ENCODE data around the gene SH3GLB2.

The SH3GLB2 gene

DNA sequence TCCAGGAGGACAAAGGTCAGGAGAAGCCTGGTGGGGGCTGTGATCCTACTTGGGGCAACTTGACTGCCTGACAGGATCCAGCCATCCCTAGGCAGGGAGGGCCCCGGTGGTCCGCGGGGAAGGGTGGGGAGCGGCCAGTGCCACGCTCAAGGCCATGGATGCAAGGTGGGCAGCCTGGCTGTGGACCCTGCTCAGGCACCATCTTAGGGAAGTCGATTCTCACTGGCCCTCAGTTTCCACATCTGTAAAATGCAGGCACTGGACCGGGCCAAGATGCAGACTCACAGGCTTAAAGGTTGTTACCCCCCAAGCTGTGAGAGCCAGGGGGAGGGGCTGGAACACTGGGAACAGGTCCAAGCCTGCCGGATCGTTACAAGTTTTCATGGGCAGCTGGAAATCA lies 44.0 kb upstream of the SH3GLB2 start:
- no peak for DNase-seq (ENCODE audit: low read depth in 1 of 2, low spot score in 1 of 2)
- Histone ChIP-seq H3K4me3 (replicated peaks; ENCODE audit: insufficient read depth, low read length) (no peak overlapping the region), H3K27me3 (ENCODE audit: insufficient read depth, poor library complexity, severe bottlenecking) (no peaks in the 10 kb centered on the region), H3K27ac (replicated peaks) (no peak overlapping the region)
- TF ChIP-seq SPI1 (IDR thresholded peaks at IDR 0.05; ENCODE audit: borderline replicate concordance, low read depth) = no peak
- TF ChIP-seq GABPA (IDR thresholded peaks at IDR 0.05; ENCODE audit: low read depth) = no peak
- TF ChIP-seq POLR2AphosphoS5 (IDR thresholded peaks at IDR 0.05; ENCODE audit: low read depth) = no peak
- TF ChIP-seq REST (IDR thresholded peaks at IDR 0.05; ENCODE audit: insufficient replicate concordance, low read depth) = no peak
- TF ChIP-seq, protein P1, sequence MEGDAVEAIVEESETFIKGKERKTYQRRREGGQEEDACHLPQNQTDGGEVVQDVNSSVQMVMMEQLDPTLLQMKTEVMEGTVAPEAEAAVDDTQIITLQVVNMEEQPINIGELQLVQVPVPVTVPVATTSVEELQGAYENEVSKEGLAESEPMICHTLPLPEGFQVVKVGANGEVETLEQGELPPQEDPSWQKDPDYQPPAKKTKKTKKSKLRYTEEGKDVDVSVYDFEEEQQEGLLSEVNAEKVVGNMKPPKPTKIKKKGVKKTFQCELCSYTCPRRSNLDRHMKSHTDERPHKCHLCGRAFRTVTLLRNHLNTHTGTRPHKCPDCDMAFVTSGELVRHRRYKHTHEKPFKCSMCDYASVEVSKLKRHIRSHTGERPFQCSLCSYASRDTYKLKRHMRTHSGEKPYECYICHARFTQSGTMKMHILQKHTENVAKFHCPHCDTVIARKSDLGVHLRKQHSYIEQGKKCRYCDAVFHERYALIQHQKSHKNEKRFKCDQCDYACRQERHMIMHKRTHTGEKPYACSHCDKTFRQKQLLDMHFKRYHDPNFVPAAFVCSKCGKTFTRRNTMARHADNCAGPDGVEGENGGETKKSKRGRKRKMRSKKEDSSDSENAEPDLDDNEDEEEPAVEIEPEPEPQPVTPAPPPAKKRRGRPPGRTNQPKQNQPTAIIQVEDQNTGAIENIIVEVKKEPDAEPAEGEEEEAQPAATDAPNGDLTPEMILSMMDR (IDR thresholded peaks at IDR 0.05; ENCODE audit: insufficient read depth, low read length) = no peak

DNA sequence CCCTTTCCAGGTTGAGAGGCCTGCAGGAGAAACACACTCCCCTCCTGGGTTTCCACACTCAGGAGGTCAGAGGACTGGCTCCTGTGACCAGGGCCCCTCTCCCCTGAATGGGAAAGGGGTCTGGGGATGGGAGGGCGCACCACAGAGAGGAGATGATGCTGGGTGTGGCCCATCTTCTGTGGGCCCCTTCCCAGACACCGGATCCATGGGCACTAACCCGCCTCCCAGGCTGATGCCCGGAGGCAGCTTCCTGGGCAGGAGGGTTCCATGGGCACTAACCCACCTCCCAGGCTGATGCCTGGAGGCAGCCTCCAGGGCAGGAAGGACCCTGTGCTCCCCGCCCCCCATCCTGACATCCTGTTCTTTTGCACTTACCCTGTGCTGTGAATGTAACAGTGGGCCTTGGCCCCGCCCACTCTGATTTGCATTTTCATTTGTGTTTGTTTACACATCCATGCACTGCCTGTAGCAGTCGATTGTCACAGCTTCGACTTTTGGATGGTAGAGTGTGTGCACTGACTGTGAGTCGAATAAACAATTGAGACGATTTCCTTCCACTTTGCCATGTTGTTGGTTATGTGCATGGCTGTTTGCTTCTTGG lies 43.5 kb upstream of the SH3GLB2 start:
- no peak overlapping the region for H3K4me3 ChIP-seq (replicated peaks; ENCODE audit: insufficient read depth, low read length)
- TF ChIP-seq, protein P1 (IDR thresholded peaks at IDR 0.05; ENCODE audit: insufficient read depth, low read length) = no peak
- TF ChIP-seq REST (IDR thresholded peaks at IDR 0.05; ENCODE audit: insufficient replicate concordance, low read depth) = no peak
- no peak for TF ChIP-seq GABPA (IDR thresholded peaks at IDR 0.05; ENCODE audit: low read depth)
- no peak for TF ChIP-seq SPI1 (IDR thresholded peaks at IDR 0.05; ENCODE audit: borderline replicate concordance, low read depth)
- no peak for TF ChIP-seq POLR2AphosphoS5 (IDR thresholded peaks at IDR 0.05; ENCODE audit: low read depth)
- H3K27ac ChIP-seq (replicated peaks) = no peak overlapping the region
- no peaks in the 10 kb centered on the region for H3K27me3 ChIP-seq (ENCODE audit: insufficient read depth, poor library complexity, severe bottlenecking)
- no peak for DNase-seq (ENCODE audit: low read depth in 1 of 2, low spot score in 1 of 2)

DNA sequence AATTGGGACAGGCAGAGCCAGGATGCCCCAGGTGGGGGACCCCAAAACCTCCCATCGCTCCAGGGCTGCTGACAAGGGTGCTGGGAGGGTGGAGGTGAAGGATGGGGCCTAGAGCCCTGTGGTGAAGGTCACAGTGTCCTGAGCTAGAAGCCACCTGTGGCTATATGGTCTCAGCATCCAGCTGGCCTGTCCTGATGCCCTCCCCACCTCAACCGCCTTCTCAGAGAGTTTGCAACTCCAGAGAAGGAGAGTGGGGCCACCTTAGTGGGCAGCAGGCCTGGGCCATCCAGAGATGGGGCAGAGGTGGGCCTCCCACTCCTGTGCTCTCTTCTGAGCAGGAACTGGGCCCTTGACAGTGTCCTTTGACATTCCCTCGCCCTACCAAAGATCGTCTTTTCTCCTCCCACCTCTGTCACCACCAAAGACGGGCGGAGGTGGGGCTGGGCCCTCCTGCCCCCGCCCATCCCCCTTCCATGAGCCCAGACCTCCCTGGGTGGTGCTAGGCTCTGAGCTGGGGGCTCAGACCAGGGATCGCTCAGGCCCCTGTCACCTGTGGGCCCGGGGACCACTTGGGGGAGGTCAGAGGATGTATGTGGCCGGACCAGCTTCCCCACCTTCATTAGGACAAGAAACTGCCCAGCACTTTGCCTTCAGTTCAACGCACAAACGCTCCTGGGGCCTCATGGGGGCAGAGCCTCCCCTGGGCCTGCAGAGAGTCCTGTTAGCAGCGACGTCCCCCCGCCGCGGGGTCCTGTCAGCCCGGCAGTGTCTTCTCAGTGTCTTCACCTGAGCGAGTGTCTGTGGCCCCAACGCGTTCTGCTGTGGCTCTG lies 42.8 kb upstream of the SH3GLB2 start:
- Histone ChIP-seq H3K27ac (replicated peaks) (no peak overlapping the region), H3K27me3 (ENCODE audit: insufficient read depth, poor library complexity, severe bottlenecking) (no peaks in the 10 kb centered on the region), H3K4me3 (replicated peaks; ENCODE audit: insufficient read depth, low read length) (no peak overlapping the region)
- no peak for DNase-seq (ENCODE audit: low read depth in 1 of 2, low spot score in 1 of 2)
- no peak for TF ChIP-seq SPI1 (IDR thresholded peaks at IDR 0.05; ENCODE audit: borderline replicate concordance, low read depth)
- TF ChIP-seq REST (IDR thresholded peaks at IDR 0.05; ENCODE audit: insufficient replicate concordance, low read depth) = no peak
- no peak for TF ChIP-seq POLR2AphosphoS5 (IDR thresholded peaks at IDR 0.05; ENCODE audit: low read depth)
- TF ChIP-seq, protein P1 (IDR thresholded peaks at IDR 0.05; ENCODE audit: insufficient read depth, low read length) = no peak
- TF ChIP-seq GABPA (IDR thresholded peaks at IDR 0.05; ENCODE audit: low read depth) = no peak

Data from HL-60 (cell line).